NCI-H2227 (cell line): ENCODE results near the gene NTRK1.
A peak's percentile ranks its signal among the peaks of the same experiment; 100 is the strongest.

ENCODE experiments used
- DNase-seq: peaks from one replicate; lab custom pipeline; 2025; ENCODE audit not compliant: unreplicated experiment; lab: John Stamatoyannopoulos, UW

Gene NTRK1

DNA sequence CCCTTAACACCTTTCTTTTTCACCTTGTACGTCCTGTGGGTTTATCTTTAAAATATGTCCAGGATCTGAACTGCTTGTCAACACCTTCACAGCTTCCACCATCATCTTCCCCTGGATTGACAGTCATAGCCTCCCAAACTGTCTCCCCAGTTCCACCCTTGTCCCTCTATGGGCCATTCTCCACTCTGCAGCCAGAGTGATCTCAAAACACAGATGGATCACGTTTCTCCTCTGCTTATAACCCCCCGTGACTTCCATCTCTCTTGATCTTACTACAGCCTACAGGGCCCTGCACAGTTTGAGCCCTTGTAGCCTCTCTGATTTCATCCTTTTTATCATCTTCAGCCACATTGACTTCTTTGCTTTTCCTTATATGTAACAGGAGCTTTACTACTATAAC, 6.0 kb upstream of the NTRK1 start:
- DNase-seq = no peak

DNA sequence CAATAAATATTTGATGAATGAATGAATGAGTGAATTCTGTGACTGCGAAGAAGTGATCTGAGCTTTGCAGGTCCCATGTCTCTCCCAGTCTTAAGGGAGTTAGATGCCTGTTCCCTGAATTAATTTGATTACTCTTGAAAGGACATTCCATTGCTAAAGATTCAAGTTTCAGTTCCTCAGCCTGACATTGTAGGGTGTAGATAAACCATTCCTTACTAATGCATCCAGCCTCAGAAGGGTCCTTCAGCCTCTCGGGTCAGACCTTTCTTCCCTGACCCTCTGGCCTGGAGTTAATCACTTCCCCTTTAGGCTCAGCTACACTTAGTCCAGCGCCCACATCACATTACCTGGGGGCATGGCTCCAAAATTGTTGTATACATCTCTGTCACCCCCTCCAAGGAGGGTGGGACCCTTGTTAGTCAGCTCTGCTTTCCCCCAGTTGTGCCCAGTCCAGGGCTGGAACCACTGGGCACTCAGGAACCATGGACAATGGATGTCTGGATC, 4.3 kb upstream of the NTRK1 start:
- DNase-seq = no peak

DNA sequence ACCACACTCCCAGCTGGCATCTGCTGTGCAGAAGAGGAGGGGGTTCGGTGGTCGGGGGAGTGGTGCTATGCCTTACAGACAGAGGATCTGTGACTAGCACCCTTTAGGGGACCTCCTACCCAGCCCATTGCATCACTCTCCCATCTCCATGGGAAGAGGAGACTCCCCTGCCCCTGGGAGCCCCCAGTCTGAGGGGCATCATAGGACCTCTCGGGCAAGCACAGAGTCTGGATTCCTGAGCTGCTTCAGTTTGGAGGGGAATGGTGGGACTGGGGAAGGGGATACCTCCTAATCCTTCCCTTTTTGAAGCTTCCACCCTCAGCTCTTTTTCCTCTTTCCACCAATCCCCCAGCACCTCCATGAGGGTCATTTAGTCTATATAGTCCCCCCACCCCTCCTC, 3.1 kb upstream of the NTRK1 start:
- DNase-seq = no peak

DNA sequence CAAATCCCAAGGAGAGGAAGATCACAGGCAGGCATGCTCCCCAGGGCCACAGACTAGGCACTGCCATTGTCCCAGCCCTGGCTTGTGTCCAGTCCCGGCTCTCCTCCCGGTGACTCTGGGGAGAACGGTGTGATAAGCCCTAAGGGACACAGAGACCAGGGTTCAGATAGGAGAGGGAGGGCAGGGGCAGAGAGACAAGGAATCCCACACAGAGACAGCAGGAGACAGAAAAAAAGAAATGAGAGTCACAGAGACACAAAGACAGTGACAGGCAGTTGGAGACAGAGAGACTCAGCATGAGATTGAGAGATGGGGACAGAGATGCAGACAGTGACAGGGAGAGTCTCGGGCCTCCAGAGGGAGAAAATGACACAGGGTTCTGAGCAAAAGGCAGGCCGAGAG, 2.1 kb upstream of the NTRK1 start:
- no peak for DNase-seq

DNA sequence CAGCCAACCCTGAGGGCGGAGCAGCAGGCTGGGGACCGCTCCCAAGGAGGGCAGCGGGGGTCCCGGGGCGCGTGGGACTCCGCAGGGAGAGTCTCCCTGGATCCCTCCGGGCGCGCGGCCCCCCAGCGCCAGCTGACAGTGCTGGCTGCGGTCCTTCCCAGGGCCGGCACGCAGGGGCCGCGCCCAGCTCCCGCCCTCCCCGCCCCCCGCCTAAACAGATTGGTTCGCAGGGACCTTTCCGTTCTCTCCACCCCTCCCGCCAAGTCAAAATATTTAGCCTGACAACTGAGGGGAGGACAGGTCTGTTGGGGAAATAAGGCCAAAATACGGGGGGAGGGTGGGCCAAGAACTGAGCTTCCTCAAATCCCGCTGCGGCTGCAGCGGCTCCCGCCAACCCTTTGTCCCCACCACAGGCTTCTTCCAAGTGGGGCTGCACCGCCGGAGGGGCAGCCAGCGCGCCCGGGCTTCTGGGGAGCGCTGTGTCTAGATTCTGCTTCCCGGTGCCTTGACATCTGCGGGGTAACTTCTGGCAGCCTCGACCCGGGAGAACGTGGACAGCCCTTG, 1.6 kb upstream of the NTRK1 start, which contains the start of gene INSRR:
INSRR (minus strand) TSS at position 159 of the 564 bp plus-strand sequence. CDS start 496 bp downstream, outside the sequence.
- peak; percentile 49 for DNase-seq

DNA sequence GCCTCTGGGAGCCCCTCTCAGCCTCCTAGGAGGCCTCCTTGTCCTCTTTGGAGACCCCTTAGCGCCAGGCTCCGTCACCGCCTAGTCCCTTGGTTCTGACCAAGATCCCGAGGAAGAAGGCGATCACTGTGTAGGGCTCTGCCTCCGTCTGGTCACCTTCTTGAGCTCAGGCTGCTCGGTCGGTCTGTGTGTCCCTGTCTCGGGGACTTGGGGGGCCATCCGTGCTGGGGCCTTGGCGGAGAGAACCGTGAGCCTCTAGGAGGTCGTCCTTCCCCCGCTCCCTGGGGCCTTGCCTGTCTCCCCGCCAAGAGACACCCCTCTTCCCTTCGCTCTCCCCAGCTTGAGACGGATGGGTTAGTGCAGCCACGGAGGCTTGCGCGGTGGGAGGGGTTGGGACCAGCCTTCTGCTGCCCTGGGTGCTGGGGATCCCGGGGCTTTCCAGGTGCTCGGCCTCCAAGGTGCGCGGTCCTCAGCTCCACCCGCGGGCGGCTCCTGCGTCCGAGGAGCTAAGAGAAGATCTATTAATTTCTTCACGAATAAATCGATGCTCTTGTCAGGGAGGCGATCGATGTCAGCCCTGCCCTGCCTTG, 1.0 kb upstream of the NTRK1 start:
- peak; percentile 49 for DNase-seq

DNA sequence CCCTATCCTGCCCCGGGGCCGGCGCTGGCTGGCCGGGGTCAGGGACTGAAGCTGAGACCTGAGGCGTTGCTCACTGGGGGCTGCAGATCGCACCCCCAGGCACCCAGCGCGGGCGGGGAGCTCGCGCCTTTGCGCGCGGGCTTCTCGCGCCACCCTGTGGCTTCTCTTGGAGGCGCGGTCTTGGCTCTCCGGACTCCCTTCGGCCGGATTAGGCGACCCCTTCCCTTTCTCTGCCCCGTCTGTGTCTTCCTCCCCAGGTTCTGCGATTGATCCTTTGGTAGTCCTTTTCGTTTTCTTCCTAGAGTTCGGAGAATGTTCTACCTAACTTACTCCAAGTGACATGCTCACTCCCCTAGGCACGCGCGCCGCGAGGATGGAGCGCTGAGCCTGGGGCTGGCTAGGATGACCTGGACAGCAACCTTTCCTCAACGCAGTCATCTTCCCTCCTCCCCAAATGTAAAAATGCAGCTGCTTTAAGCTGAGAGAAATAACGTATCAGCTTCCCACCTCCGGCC, 495 bp upstream of the NTRK1 start:
- DNase-seq = peak; percentile 76

DNA sequence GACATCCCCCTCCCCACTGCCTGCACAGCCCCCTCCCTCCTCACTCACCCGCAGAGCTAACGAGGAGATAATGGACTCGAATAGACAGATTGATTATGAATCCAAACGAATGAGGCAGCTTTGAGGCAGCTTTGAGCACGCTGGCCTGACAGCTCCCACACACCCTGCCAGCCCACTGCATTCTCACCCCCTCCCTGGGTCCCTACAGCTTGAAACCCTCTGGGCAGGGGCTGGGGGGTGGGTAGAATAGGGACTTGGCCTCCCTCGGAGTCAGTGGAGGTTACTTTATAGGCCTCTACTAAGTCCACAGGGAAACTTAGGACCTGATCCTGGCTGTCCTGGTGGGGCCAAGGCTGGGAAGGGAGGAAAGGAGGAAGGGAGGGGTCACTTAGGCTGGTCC, 1.9 kb downstream of the NTRK1 start:
- no peak for DNase-seq

DNA sequence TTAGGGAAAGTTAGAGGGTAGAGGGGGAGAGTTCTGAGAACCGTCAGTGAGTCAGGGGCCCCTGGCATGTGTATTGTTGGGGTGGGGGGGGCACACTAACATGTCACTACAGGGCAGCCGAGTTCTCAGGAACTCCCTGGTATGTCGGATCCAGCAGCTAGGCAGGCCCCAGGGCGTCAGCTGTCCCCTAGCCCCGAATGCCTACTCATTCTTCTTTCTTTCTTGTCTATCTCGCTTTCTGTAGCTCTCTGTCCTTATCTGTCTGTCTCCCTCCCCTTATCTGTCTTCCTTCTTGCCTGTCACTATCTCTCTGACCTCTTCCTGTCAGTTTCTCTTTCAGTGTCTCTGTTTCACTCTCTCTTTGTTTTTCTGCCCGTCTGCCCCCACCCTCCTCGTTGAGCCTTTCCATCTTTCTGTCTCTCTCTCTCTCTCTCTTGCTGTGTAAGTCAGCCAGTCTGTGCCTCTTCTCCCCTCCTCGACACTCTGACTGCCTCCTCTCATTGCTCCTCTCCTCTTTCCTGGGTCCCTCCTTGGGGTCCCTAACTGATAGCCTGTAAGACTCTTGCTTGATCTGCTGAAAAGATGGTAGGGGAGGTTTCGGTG, 2.4 kb downstream of the NTRK1 start:
- DNase-seq = no peak

DNA sequence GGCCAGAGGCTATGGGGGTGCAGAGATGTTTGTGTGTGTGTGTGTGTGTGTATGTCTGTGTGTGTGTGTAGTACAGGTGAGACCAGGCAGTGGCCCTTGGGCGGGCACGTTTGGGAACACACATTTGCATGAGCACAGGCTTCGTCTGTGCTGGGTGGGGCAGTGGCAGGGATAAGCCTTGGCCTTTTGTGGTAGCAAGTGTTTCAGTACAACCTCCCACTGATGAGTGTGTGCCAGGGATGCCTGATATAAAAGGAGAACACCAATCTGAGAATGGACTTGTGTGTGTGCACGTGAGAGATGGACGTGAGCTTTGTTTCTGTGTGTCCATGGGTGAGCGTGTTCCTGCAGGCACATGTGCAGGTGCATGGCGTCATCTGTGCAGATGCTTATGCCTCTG, 3.0 kb downstream of the NTRK1 start:
- no peak for DNase-seq

DNA sequence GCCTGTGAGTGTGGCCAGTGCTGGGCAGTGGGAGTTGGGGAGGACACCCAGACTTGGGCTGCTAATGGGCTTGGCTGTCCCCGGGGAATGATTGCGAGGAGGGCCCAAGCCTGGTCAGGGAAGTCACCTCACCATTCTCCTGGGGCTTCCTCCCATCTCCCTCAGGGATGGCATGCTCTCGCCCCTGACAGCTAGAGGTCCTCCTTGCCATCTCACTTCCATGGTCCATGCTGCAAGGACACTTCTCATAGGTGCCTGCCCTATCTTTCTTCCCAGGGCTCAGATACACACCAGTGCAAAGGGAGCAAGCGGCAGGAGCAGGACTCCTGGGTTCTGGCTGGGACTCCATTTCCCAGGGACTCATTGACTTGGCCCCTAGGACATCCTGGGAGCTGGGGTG, 4.1 kb downstream of the NTRK1 start:
- no peak for DNase-seq

DNA sequence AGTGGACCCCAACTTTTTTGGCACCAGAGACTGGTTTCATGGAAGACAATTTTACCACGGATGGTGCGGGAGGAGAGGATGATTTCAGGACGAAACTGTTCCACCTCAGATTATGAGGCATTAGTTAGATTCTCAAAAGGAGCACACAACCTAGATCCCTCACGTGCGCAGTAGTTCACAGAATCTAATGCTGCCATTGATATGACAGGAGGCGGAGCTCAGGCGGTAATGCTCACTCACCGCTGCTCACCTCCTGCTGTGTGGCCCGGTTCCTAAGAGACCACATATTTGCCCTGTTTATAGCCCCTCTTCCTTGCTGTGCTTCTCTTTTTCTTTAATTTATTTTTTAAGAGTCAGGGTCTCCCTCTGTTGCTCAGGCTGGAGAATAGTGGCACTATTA, 4.6 kb downstream of the NTRK1 start:
- DNase-seq = peak; percentile 40

DNA sequence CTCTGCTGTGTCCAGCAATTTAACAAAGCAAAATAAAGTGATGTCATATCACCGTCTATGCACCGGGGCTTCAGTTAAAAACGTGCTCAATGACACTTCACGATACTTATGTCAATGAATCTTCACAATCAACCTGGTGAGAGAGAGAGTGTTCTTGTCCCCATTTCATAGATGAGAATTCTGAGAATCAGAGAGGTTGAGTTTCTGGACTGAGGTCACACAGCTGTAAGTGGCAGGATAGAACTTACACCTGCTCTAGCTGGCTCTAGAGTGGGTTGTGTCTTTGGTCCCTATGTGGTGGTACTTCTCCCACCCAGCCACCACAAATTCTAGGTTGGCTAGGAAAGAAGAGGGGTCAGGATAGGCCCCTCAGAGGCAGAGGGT, 5.2 kb downstream of the NTRK1 start:
- DNase-seq = no peak

DNA sequence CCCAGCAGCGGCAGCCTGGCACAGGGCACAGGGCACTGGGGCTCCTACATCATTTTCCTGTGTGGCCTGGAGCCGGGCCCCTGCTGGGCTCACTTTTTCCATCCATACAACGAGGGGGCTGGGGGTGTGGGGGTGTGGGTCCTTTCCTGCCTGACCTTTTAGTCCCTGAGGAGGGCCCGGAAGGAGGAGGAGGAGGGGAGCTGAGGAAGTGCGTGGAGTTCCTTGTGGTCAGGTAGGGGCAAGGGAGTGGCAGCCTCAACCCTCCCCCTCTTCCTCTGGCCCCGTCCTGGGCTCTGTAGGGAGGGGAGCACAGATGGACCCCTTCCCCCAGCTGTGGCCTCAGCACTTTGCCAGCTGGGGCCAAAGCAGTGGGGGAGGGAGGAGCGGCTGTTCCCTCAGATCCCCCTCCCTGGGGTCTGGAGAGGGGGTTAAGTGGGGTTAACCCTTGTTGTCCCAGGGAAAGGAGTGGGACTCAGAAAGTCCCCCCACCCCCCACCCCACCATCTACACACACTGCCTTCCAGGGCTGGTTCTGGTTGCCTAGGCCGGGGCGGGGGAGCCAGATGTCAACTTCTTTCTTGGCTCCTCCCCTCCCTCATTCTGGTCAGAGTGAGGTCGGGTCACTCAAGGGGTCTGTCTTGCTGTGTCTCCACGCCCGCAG, 5.7 kb downstream of the NTRK1 start:
- DNase-seq = no peak

DNA sequence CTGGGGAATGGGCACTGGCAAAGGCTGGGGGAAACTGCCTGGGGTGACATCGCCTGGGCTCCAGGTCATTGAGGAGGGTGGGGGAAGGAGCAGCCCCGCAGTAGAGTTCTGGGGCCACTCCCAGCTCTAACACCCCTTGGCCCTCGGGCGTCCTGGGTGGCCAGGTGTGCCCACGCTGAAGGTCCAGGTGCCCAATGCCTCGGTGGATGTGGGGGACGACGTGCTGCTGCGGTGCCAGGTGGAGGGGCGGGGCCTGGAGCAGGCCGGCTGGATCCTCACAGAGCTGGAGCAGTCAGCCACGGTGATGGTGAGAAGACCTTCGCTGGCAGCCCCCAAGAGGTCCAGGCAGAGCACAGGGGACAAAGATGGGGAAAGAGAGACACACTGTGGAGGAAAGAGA, 7.7 kb downstream of the NTRK1 start:
- no peak for DNase-seq

DNA sequence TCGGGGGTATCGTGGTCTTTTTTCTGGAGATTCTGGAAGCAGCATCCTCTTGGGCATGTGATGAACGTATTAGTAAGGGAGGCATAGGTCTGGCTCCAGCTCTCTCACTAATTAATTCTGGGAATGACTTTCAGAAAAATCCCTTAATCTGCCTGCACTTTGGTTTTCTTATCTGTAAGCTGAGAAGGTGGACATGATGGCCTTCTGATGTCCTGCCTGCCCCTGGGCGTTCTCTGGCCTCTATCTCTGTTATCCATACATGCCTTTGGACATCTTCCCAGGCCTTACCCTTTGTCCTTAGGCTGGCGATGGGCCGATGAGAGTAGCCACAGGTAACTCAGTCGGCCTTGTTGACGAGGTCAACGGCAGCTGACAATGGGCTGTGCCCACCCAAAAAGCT, 8.8 kb downstream of the NTRK1 start:
- DNase-seq = no peak

DNA sequence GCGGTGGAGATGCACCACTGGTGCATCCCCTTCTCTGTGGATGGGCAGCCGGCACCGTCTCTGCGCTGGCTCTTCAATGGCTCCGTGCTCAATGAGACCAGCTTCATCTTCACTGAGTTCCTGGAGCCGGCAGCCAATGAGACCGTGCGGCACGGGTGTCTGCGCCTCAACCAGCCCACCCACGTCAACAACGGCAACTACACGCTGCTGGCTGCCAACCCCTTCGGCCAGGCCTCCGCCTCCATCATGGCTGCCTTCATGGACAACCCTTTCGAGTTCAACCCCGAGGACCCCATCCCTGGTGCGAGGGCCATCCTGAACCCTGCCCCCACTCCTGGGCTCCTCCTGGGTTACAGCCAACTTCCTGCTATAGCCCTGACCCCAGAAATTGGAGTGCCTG, 13.0 kb downstream of the NTRK1 start:
- DNase-seq = no peak

DNA sequence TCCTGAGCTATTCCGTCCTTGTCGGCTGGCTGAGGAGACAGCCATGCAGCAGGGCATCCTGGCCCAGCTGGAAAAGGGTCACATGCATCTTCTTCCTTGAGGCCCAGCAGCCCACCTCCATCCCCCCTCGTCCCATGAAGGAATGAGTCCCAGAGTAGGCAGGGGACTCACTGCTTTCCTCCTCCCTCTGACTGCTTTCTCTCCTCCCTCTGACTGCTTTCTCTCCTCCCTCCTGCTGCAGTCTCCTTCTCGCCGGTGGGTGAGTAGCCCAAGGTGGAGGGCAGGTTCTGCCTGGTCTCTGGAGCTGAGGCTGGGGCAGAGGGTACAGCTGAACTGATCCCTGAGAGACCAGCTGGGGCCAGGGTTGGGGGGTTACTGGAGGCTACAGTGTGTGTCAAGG, 13.5 kb downstream of the NTRK1 start:
- DNase-seq = no peak

DNA sequence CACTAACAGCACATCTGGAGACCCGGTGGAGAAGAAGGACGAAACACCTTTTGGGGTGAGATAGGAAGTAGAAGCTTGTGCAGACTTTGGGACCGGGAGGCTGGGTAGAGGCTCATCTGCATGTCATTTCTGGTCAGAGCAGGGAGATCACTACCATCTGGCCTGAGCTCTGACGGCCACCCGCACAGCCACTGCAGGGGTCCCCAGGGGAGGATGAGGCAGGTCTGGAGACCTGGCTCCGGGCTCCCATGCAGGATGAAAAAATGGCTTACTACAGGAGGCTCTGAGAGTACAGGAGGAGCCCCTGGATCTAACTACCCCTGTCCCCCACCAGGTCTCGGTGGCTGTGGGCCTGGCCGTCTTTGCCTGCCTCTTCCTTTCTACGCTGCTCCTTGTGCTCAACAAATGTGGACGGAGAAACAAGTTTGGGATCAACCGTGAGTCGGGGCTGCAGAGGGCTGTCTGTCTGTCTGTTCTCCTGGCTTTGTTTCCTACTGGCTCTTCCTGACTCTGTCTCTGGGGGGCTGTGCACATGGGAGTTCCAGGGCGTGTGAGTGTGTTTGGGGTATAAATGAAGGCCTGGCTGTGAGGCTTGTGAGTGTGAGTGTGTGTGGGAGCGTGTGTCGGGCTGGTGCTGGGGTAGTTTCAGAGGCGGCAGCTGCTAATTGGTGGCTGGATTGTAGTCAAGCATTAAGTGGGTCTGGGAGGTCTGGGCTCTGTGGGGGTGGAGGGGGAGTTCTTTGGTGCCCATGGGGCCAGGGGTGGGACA, 14.1 kb downstream of the NTRK1 start:
- DNase-seq = peak; percentile 22

DNA sequence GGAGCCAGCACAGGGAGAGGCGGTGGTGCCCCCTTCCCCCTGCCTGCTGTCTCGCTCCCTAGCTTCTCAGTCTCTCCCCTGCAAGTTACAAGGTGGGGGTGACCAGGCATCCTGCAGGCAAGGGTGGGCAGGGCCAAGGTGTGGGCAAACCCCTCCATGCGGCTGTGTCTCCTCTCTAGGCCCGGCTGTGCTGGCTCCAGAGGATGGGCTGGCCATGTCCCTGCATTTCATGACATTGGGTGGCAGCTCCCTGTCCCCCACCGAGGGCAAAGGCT, 14.6 kb downstream of the NTRK1 start:
- DNase-seq = no peak

DNA sequence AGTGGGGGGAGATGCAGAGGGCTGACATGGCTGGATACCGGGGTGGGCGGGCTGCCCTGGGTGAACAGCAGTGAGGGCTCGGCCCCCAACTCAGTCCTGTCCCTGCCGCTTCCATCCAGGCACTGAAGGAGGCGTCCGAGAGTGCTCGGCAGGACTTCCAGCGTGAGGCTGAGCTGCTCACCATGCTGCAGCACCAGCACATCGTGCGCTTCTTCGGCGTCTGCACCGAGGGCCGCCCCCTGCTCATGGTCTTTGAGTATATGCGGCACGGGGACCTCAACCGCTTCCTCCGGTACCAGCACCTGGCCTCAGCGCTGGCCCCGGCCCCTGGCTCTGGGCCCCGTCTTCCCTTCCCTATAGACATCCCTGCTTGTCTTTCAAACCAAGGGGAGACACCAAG, 15.6 kb downstream of the NTRK1 start:
- DNase-seq = no peak
